ENCODE data around the gene RUNDC1. TPM values are rescaled to one million over a fixed set of nuclear protein-coding genes. Genes with fewer than 3 reads are reported as not detected.
"Not testable (repeated sequence)": the region's sequence is repeated elsewhere in the genome, so short reads cannot be mapped to it uniquely, and the experiment has no call there.

Gene RUNDC1
- total RNA-seq, 4 donors from 2014 or later = 18.1 to 43.8 (median 27.8) TPM

GRCh38 chr17:42989141-42989540, 8.8 kb downstream of the RUNDC1 start:
- H3K4me3 ChIP-seq = no peak overlapping the region
- WGBS, 2 donors (ENCODE audit: low coverage in 1 of 2) = 95 to 100% methylated on average over 2 to 5 of the region's 5 CpGs
- TF ChIP-seq, protein P1, sequence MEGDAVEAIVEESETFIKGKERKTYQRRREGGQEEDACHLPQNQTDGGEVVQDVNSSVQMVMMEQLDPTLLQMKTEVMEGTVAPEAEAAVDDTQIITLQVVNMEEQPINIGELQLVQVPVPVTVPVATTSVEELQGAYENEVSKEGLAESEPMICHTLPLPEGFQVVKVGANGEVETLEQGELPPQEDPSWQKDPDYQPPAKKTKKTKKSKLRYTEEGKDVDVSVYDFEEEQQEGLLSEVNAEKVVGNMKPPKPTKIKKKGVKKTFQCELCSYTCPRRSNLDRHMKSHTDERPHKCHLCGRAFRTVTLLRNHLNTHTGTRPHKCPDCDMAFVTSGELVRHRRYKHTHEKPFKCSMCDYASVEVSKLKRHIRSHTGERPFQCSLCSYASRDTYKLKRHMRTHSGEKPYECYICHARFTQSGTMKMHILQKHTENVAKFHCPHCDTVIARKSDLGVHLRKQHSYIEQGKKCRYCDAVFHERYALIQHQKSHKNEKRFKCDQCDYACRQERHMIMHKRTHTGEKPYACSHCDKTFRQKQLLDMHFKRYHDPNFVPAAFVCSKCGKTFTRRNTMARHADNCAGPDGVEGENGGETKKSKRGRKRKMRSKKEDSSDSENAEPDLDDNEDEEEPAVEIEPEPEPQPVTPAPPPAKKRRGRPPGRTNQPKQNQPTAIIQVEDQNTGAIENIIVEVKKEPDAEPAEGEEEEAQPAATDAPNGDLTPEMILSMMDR (IDR thresholded peaks at IDR 0.05) = no peak
- TF ChIP-seq POLR2A (IDR thresholded peaks at IDR 0.05) = no peak
- TF ChIP-seq EP300 (IDR thresholded peaks at IDR 0.05; ENCODE audit: low read depth) = no peak
- TF ChIP-seq POLR2AphosphoS5 (IDR thresholded peaks at IDR 0.05) = no peak
- H3K9me3 ChIP-seq = no peaks in the 10 kb centered on the region
- intact Hi-C loops (cut with DNase I; ENCODE audit: low total_unique reads) = no loop called here
- peaks cover 0 to 5% (median 2%) of the 10 kb centered on the region in 4 donors for H3K4me1 ChIP-seq
- no peak overlapping the region for H3K27ac ChIP-seq
- in situ Hi-C loops (cut with MboI; ENCODE audit: low pct_ligation_motif_present in 1 of 4, low pct_unique_long_range_greater_than_20kb in 1 of 4, low sequenced_read_pairs in 3 of 4) = no loop called here
- no peak for DNase-seq
- no peaks in the 10 kb centered on the region for H3K27me3 ChIP-seq
- peaks cover 0 to 49% (median 23%) of the 10 kb centered on the region in 4 donors for H3K36me3 ChIP-seq

DNA sequence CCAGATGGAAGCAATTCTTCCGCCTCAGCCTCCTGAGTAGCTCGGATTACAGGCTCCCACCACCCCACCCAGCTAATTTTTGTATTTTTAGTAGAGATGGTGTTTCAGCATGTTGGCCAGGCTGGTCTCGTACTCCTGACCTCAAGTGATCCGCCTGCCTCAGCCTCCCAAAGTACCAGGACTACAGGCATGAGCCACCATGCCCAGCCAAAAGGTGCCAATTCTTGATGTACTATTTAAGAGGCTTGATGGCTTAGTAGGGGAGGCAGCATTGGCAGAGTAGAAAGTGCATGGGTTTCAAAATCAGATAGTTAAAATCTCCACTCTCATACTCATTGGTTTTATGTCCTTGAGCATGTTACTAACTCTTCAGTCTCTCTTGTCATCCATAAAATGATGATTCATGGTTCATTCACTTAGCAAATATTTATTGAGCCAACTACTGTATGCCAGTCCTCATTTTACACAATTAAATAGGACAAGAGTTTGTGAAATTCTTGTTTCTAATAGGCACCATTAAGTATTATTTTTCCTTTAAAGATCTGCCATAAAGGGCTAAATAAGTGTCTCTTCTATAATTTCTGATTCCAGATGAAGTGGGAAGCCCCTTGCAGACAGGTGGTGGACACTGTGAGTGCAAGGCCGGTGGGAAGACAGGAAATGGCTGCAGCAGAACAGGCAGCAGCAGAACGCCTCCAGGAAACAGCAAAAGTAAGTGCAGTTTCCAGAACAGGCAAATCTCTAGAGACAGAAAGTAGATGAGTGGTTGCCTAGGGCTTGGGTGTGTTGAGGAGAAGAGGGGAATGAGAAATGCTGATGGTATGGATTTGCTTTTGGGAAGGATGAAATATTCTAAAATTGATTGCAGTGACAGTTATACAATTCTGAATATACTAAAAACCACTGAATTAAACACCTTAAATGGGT, 9.6 kb downstream of the RUNDC1 start:
- Histone ChIP-seq H3K27me3 (no peaks in the 10 kb centered on the region), H3K4me3 (no peak overlapping the region), H3K36me3 (peaks cover 0 to 49% (median 23%) of the 10 kb centered on the region in 4 donors), H3K4me1 (no peaks in the 10 kb centered on the region), H3K9me3 (no peaks in the 10 kb centered on the region), H3K27ac (no peak overlapping the region)
- no peak for DNase-seq
- intact Hi-C loops (cut with DNase I; ENCODE audit: low total_unique reads) = no loop called here
- TF ChIP-seq EP300 (IDR thresholded peaks at IDR 0.05; ENCODE audit: low read depth) = no peak
- no peak for TF ChIP-seq POLR2A (IDR thresholded peaks at IDR 0.05)
- TF ChIP-seq, protein P1 (IDR thresholded peaks at IDR 0.05) = no peak
- no peak for TF ChIP-seq POLR2AphosphoS5 (IDR thresholded peaks at IDR 0.05)
- in situ Hi-C loops (cut with MboI; ENCODE audit: low pct_ligation_motif_present in 1 of 4, low pct_unique_long_range_greater_than_20kb in 1 of 4, low sequenced_read_pairs in 3 of 4) = no loop called here
- 80 to 85% methylated on average over 6 of the region's 6 CpGs for WGBS, 2 donors (ENCODE audit: low coverage in 1 of 2)

GRCh38 chr17:42991471-42991870, 11.1 kb downstream of the RUNDC1 start:
- intact Hi-C loops (cut with DNase I; ENCODE audit: low total_unique reads) (no loop called here), in situ Hi-C loops (cut with MboI; ENCODE audit: low pct_ligation_motif_present in 1 of 4, low pct_unique_long_range_greater_than_20kb in 1 of 4, low sequenced_read_pairs in 3 of 4) (no loop called here)
- TF ChIP-seq EP300 (IDR thresholded peaks at IDR 0.05; ENCODE audit: low read depth) (no peak), POLR2AphosphoS5 (IDR thresholded peaks at IDR 0.05) (no peak), POLR2A (IDR thresholded peaks at IDR 0.05) (no peak)
- TF ChIP-seq, protein P1 (IDR thresholded peaks at IDR 0.05) = no peak
- H3K27ac ChIP-seq = no peak overlapping the region
- no peaks in the 10 kb centered on the region for H3K9me3 ChIP-seq
- H3K27me3 ChIP-seq = no peaks in the 10 kb centered on the region
- peaks cover 0 to 49% (median 20%) of the 10 kb centered on the region in 4 donors for H3K36me3 ChIP-seq
- no peaks in the 10 kb centered on the region for H3K4me1 ChIP-seq
- no peak for DNase-seq
- no peak overlapping the region for H3K4me3 ChIP-seq
- 92% methylated on average over 6 of the region's 6 CpGs; no CpG with 5 or more reads in 1 of the 2 donors for WGBS, 2 donors (ENCODE audit: low coverage in 1 of 2)

- no peak for DNase-seq
- H3K27ac ChIP-seq = no peak overlapping the region
- peaks cover 5 to 7% (median 7%) of the 10 kb centered on the region in 4 donors for H3K4me1 ChIP-seq
- in situ Hi-C loops (cut with MboI; ENCODE audit: low pct_ligation_motif_present in 1 of 4, low pct_unique_long_range_greater_than_20kb in 1 of 4, low sequenced_read_pairs in 3 of 4) (no loop called here), intact Hi-C loops (cut with DNase I; ENCODE audit: low total_unique reads) (no loop called here)
- TF ChIP-seq EP300 (IDR thresholded peaks at IDR 0.05; ENCODE audit: low read depth) (no peak), POLR2AphosphoS5 (IDR thresholded peaks at IDR 0.05) (no peak), POLR2A (IDR thresholded peaks at IDR 0.05) (no peak)
- TF ChIP-seq, protein P1 (IDR thresholded peaks at IDR 0.05) = no peak
- no peak overlapping the region for H3K4me3 ChIP-seq
- no peaks in the 10 kb centered on the region for H3K9me3 ChIP-seq
- 82 to 85% methylated on average over 4 to 5 of the region's 5 CpGs for WGBS, 2 donors (ENCODE audit: low coverage in 1 of 2)
- no peaks in the 10 kb centered on the region for H3K27me3 ChIP-seq
- H3K36me3 ChIP-seq = peaks cover 0 to 40% (median 15%) of the 10 kb centered on the region in 4 donors
Observed at GRCh38 chr17:42992872-42993271, 12.5 kb downstream of the RUNDC1 start.

DNA sequence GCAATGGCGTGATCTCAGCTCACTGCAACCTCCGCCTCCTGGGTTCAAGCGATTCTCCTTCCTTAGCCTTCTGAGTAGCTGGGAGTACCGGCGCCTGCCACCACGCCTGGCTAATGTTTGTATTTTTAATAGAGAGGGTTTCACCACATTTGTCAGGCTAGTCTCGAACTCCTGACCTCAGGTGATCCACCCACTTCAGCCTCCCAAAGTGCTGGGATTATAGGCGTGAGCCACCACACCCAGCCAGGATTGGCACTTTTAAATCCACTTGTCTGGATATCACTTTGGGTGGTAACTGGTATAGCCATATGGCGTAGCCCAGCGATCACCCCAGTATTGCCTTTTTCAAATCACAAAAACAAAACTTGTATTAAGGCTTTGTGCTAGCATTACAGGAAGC, 13.5 kb downstream of the RUNDC1 start:
- H3K4me1 ChIP-seq; DNase-seq; H3K9me3 ChIP-seq; intact Hi-C loops (cut with DNase I; ENCODE audit: low total_unique reads); in situ Hi-C loops (cut with MboI; ENCODE audit: low pct_ligation_motif_present in 1 of 4, low pct_unique_long_range_greater_than_20kb in 1 of 4, low sequenced_read_pairs in 3 of 4); H3K27ac ChIP-seq; H3K27me3 ChIP-seq; H3K4me3 ChIP-seq: not testable (repeated sequence)
- WGBS, 2 donors (ENCODE audit: low coverage in 1 of 2) = 82% methylated on average over 2 to 10 of the region's 10 CpGs
- H3K36me3 ChIP-seq = peaks cover 0 to 30% (median 9%) of the 10 kb centered on the region in 4 donors
